Stimulated activated CD4-positive, alpha-beta T cell treated with anti-CD3 and anti-CD28 coated beads, Interleukin-1b, Interleukin-23, amount 100 ng/mL, for 24 hours (primary cell): ENCODE measurements around the gene CHCHD6.

Experiments
- DNase-seq, 4 experiments: peaks; one replicate each; pipeline ENCODE4 v3.0.0-alpha.2; 2020; ENCODE audit warnings: low read depth in 4 of 4, low spot score in 1 of 4

CHCHD6 gene

GRCh38 chr3:126989316-126990023 is 285.4 kb downstream of the CHCHD6 start:
- no peak for DNase-seq

- no peak for DNase-seq
Observed at GRCh38 chr3:126990024-126990700, 286.1 kb downstream of the CHCHD6 start.

- DNase-seq = no peak
Observed at GRCh38 chr3:126990890-126991289, 286.9 kb downstream of the CHCHD6 start.

- DNase-seq = no peak
Observed at GRCh38 chr3:126991366-126992200, 287.5 kb downstream of the CHCHD6 start.

- no peak for DNase-seq
Observed at GRCh38 chr3:126992216-126992615, 288.2 kb downstream of the CHCHD6 start.

GRCh38 chr3:126992776-126993175 is 288.7 kb downstream of the CHCHD6 start:
- no peak for DNase-seq

- no peak for DNase-seq
Observed at GRCh38 chr3:126993436-126993835, 289.4 kb downstream of the CHCHD6 start.

GRCh38 chr3:126994661-126995245 is 290.7 kb downstream of the CHCHD6 start:
- no peak for DNase-seq

GRCh38 chr3:126995254-126995780 is 291.3 kb downstream of the CHCHD6 start:
- DNase-seq = no peak

GRCh38 chr3:126995926-126996512 is 292.0 kb downstream of the CHCHD6 start:
- DNase-seq = no peak

GRCh38 chr3:126996905-126997304 is 292.9 kb downstream of the CHCHD6 start:
- no peak for DNase-seq

GRCh38 chr3:126997455-126998038 is 293.5 kb downstream of the CHCHD6 start:
- no peak for DNase-seq

- no peak for DNase-seq
Observed at GRCh38 chr3:126998320-126998719, 294.3 kb downstream of the CHCHD6 start.

- no peak for DNase-seq
Observed at GRCh38 chr3:126998728-126999127, 294.7 kb downstream of the CHCHD6 start.

GRCh38 chr3:126999383-126999782 is 295.3 kb downstream of the CHCHD6 start:
- no peak for DNase-seq

GRCh38 chr3:127000119-127000518 is 296.1 kb downstream of the CHCHD6 start:
- DNase-seq = no peak

GRCh38 chr3:127000761-127001160 is 296.7 kb downstream of the CHCHD6 start:
- no peak for DNase-seq

- DNase-seq = no peak
Observed at GRCh38 chr3:127001486-127002194, 297.6 kb downstream of the CHCHD6 start.

- no peak for DNase-seq
Observed at GRCh38 chr3:127002195-127003174, 298.4 kb downstream of the CHCHD6 start.
